SU-DHL-6 (cell line): ENCODE results near the gene AK1.

Source experiments
- EZH2phosphoT487 ChIP-seq: fragments of 200-600 bp; sonication (generic), shearing (Covaris generic); conservative IDR thresholded peaks from 2 replicates; pipeline ENCODE4 v1.6.1; 2018; ENCODE audit warnings: mild to moderate bottlenecking, antibody characterized with exemption, low read length, moderate library complexity, mixed read lengths
- TF ChIP-seq, protein P1 (sequence below): fragments of 200-600 bp; sonication (generic); IDR thresholded peaks from one replicate; pipeline ENCODE4 v1.5.1; 2017; ENCODE audit warnings: antibody characterized with exemption, mild to moderate bottlenecking, low read length, moderate library complexity; ENCODE audit not compliant: insufficient read depth, poor library complexity, severe bottlenecking

DNA sequence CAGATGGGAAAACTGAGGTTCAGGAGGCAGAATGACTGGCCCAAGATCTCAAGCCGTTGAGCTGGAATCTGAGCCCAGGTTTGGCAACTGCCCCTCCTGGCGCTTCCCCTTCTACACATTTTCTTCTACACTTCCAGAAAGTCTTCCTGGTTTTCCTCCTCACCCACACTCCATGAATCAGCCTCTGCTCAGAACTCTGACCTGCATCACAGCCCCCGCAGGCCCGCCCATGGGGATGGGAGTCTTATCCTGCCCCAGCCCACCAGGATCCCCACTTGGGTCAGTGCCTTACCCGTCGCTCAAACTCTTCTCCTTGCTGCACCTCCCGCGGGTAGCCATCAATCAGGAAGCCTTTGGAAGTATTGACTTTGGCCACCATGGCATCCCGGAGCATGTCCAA is 5.9 kb downstream of the AK1 start:
- TF ChIP-seq, protein P1, sequence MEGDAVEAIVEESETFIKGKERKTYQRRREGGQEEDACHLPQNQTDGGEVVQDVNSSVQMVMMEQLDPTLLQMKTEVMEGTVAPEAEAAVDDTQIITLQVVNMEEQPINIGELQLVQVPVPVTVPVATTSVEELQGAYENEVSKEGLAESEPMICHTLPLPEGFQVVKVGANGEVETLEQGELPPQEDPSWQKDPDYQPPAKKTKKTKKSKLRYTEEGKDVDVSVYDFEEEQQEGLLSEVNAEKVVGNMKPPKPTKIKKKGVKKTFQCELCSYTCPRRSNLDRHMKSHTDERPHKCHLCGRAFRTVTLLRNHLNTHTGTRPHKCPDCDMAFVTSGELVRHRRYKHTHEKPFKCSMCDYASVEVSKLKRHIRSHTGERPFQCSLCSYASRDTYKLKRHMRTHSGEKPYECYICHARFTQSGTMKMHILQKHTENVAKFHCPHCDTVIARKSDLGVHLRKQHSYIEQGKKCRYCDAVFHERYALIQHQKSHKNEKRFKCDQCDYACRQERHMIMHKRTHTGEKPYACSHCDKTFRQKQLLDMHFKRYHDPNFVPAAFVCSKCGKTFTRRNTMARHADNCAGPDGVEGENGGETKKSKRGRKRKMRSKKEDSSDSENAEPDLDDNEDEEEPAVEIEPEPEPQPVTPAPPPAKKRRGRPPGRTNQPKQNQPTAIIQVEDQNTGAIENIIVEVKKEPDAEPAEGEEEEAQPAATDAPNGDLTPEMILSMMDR = no peak
- no peak for TF ChIP-seq EZH2phosphoT487
